GM19099 (cell line): ENCODE data around the gene ZEB2.

Source experiments
- POLR2A ChIP-seq: IDR thresholded peaks from 3 replicates; pipeline ENCODE4 v1.6.1; 2011; ENCODE audit warnings: low read depth; ENCODE audit not compliant: insufficient read length; ENCODE audit errors: extremely low read depth

The ZEB2 gene

DNA sequence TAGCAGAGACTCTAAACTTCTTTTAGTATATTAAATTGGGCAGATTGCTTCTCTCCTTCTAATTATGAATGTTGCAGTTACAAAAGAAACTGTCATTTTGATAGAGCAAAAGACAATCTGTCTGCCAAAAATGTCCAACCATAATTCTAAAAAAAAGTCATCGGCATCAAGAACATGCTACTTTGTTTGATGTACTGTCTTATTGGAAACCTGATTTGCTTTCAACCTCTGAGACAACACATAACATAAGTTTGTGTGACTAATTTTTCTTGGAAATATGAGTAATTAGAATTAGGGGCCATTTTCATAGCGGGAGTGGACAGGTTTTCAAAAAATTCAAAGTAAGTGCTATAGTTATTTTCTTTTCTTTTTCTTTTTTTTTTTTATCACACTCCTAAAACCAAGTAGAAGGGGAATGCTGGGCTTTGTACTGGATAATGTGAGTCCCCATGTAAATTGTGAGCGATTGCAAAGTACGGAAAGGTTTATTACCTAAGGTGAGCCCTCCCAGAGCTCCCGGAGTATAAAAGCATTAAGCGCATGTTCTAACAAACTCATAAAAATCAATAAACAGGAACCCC lies 59.1 kb downstream of the ZEB2 start:
- TF ChIP-seq POLR2A, result no peak

- no peak for TF ChIP-seq POLR2A
Measured at GRCh38 chr2:144459937-144460336, 60.0 kb downstream of the ZEB2 start.

DNA sequence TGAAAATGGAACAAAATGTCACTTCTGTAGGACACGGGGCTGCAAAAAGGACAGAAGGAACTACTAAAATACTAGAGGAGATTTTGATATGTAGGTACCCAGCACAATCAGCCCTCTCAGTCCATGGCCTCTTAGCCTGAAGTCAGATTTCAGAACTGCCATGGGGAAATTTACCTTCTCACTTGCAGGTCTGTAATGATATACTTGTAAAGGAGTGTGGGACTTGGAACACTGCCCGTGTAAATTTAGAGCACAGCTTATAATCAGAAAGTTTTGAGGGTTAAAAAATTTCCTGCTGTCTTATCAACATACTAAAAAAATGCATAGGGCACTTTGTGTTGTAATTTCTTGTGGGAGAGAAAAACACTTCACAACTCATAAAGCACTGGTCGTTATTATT lies 60.6 kb downstream of the ZEB2 start:
- no peak for TF ChIP-seq POLR2A

- no peak for TF ChIP-seq POLR2A
Measured at GRCh38 chr2:144458541-144458940, 61.4 kb downstream of the ZEB2 start.

- TF ChIP-seq POLR2A, result no peak
Measured at GRCh38 chr2:144456680-144457079, 63.2 kb downstream of the ZEB2 start.

GRCh38 chr2:144455987-144456386 lies 63.9 kb downstream of the ZEB2 start:
- no peak for TF ChIP-seq POLR2A

DNA sequence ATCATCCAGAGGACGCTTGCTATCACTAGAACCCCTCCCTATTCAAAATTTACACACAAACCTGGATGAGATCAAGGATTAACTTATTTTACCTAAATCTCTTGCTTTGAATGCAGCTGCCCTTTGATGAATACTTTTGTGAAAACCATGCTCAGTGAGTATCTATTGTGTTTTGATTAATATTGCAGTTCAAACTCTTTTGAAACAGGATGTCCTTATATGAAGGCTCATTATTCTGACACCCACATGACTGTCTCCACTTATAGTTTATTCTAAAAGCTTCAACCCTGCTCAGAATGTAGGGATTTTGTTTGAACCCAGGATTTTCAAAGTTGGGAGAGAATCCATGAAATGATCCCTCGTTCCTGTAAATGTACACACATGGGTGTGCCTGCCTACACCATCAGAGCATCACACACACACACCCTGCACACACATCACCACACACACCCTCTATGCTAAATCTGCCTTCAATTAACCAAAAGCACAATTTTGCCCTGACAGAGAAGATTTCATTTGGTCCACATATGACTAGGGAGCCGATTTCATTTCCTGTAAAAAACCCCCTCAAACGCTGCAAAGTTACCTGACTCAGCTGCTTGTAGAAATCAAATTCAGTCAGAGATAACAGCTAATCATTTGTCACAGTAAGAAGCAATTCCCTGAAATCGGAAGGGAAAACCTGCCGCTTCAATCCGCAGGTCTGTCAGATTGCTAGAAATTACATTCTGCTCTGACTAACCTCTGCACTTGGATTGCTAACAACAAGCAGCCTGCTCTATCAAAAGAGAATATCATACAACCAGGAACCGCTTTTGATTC lies 65.2 kb downstream of the ZEB2 start:
- no peak for TF ChIP-seq POLR2A

DNA sequence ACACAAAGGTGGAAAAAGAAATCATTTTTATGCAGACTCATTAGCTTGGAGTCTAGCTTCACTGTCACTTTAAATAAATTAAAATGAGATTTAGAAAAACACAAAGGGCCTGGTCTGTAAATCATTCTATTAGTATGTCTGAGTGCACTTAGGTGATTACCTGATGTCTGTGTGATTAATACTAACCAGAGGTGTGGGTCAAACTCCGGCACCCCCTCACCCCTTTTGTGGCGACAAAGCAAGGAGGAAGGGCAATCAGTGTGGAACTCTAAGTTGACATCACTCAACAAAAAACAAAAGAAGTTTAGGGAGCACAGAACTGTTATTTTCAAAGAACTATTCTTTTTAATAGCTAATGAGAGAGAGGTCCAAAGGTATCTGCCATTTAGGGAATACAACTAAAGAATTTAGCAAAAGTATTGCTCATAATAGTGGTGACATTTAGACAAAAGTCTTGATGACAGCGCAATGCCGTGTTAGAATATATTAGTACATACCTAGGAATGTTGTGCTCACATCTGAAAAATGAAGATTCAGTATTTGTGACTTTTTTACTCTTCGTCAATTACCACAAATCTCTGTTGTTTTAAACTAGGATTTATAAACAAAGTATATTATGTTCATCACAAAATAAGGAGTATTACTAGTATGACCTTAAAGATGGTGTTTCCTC lies 66.3 kb downstream of the ZEB2 start:
- TF ChIP-seq POLR2A, result no peak

GRCh38 chr2:144452989-144453336 lies 67.0 kb downstream of the ZEB2 start:
- no peak for TF ChIP-seq POLR2A

- TF ChIP-seq POLR2A, result no peak
Measured at GRCh38 chr2:144452169-144452988, 67.5 kb downstream of the ZEB2 start.

- TF ChIP-seq POLR2A, result no peak
Measured at GRCh38 chr2:144451443-144451842, 68.5 kb downstream of the ZEB2 start.

DNA sequence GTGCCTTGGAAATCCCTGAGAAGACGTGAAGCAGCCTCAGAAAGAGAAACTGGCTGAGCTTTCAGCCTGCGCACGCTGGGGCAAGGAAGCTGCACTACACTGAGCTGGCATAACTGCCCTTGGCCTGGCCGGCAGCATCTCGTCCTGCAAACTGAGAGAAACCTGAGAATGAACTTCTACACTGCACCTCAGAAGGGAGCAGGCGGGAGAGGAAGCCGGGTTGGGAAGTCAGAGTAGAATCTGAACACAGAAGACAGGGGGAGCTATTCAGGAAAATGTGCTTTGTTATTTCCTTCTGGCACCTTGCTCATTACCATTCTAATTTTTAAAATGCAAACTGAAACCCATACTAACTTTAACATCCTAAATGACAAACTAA lies 70.9 kb downstream of the ZEB2 start:
- TF ChIP-seq POLR2A, result no peak

DNA sequence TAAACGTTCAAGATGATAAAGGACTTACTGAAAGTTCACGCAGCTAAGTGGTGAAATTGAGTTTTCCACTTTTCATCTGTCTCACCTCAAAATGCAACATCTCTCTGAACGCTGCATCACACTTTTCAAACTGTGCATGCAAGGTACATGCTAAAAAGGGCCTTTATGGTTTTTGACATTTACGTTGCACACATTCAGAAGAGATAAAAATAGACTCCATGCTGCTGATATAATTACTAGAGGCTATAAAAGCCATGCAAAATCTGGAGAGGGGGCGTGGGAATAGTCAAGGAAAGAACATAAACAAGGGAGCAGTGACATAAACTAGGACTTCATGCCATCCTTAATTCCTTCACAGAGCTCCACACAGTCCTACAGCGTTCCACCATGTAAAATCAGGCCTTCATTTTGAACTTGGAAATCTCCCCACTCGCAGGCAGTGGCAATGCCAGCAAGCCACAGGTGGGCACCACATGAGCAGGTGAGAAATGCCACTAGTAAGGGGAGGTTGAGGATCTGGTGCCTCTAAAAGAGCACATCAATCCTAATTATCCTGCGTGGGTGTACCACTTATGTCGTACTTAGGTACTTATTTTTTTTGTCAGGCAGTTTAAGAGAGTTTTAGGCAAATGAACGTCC lies 71.4 kb downstream of the ZEB2 start:
- no peak for TF ChIP-seq POLR2A

DNA sequence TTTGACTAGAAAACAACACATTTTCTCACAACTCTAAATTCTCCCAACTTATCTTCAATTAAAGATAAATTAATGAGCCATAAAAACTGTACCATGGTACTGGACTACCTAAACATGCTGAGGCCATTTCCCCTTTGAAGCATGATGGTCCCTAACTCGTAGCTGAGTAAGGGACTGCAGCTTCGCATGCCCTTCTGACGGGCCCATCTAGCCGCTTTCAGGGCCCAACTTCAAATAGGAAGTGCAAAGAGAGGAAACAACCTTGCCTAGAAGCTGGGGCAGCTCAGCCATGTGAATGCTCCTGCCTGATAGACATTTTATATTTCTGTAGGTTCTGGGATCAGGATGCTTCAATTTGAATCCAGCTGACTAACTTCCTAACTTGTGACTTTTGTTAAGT lies 72.4 kb downstream of the ZEB2 start:
- no peak for TF ChIP-seq POLR2A

GRCh38 chr2:144446136-144446535 lies 73.8 kb downstream of the ZEB2 start:
- no peak for TF ChIP-seq POLR2A
